ENCODE data around the gene PCDHB7. TPM values are rescaled to one million over a fixed set of nuclear protein-coding genes. Genes with fewer than 3 reads are reported as not detected.
A peak's percentile ranks its signal among the peaks of the same experiment; 100 is the strongest.
"Not testable (repeated sequence)": the region's sequence is repeated elsewhere in the genome, so short reads cannot be mapped to it uniquely, and the experiment has no call there.

The PCDHB7 gene
- total and polyA plus RNA-seq, 4 donors, result 2.3 to 6.7 (median 5.2) TPM

DNA sequence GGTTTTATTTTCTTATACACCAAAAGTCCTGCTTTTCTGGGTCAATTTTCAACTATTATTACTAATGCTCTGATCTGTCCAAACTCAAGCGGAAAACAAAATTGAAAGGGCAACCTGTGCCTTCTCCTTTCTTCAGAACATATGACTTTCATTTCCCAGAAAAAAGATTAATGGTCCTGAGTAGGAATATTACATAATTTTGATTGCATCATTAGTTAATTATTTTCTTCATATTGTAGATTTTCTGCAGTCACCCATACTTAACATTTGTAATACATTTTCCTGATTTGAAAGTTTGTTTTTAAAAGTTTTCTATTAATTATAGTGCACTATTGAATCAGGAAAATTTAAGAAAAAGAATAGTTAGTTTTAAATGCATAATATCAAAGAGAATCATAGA is 3.5 kb downstream of the PCDHB7 start:
- Histone ChIP-seq H3K9me3 (ENCODE audit: control insufficient read depth, low read length) (peaks cover 18% of the 10 kb centered on the region), H3K36me3 (ENCODE audit: control insufficient read depth in 1 of 2, insufficient read depth in 2 of 2, low read length in 1 of 2) (no peaks in the 10 kb centered on the region), H3K4me3 (ENCODE audit: low read length in 2 of 2) (peak overlapping the region in 1 of 2 donors; percentile 6), H3K27ac (ENCODE audit: low read depth in 1 of 2, low read length in 2 of 2) (no peak overlapping the region), H3K4me1 (ENCODE audit: control insufficient read depth in 1 of 2, insufficient read depth in 2 of 2, low read length in 2 of 2) (no peaks in the 10 kb centered on the region), H3K27me3 (ENCODE audit: control insufficient read depth in 1 of 2, insufficient read depth in 2 of 2, low read length in 1 of 2) (no peaks in the 10 kb centered on the region)
- no peak for ATAC-seq (ENCODE audit: low FRiP score)
- DNase-seq, result no peak
- 55 to 63% methylated on average over 1 of the region's 1 CpG for WGBS, 2 donors
- intact Hi-C loops (cut with DNase I), result loop anchor here in 1 of 2 donors (10.0 kb wide), 1 partner anchor 389 kb away; no protein-coding TSS in a partner anchor

DNA sequence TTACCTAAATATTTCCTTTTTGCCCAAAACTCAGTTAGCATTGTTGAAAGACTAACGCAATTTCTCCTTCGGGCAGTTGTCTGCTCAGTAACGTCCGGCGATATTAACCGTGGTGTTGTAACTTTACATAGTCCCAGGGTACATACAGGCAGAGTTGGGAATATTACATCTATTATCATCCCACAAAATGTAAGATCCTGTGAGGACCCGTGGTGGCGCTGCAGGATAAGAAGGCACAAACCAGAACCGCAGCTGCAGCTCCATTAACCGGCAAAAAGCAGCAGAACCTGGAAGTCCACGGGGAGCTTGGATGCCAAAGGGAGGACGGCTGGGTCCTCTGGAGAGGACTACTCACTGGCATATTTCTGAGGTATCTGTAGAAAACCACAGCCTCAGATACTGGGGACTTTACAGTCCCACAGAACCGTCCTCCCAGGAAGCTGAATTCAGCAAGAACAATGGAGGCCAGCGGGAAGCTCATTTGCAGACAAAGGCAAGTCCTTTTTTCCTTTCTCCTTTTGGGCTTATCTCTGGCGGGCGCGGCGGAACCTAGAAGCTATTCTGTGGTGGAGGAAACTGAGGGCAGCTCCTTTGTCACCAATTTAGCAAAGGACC is 5.2 kb downstream of the PCDHB7 start, which contains the start of gene PCDHB8:
Gene PCDHB8, plus strand, starts transcription at position 214 of the 615 bp plus-strand sequence. Its CDS starts 245 bp downstream, at position 459.
- H3K4me1 ChIP-seq (ENCODE audit: control insufficient read depth in 1 of 2, insufficient read depth in 2 of 2, low read length in 2 of 2); ATAC-seq (ENCODE audit: low FRiP score); H3K27ac ChIP-seq (ENCODE audit: low read depth in 1 of 2, low read length in 2 of 2); DNase-seq; H3K4me3 ChIP-seq (ENCODE audit: low read length in 2 of 2); H3K36me3 ChIP-seq (ENCODE audit: control insufficient read depth in 1 of 2, insufficient read depth in 2 of 2, low read length in 1 of 2); H3K27me3 ChIP-seq (ENCODE audit: control insufficient read depth in 1 of 2, insufficient read depth in 2 of 2, low read length in 1 of 2): not testable (repeated sequence)
- H3K9me3 ChIP-seq (ENCODE audit: control insufficient read depth, low read length), result peaks cover 20% of the 10 kb centered on the region
- WGBS, 2 donors, result 22 to 30% methylated on average over 14 to 16 of the region's 18 CpGs
- intact Hi-C loops (cut with DNase I), result loop anchor here in 1 of 2 donors (10.0 kb wide), 1 partner anchor 387 kb away; no protein-coding TSS in a partner anchor

DNA sequence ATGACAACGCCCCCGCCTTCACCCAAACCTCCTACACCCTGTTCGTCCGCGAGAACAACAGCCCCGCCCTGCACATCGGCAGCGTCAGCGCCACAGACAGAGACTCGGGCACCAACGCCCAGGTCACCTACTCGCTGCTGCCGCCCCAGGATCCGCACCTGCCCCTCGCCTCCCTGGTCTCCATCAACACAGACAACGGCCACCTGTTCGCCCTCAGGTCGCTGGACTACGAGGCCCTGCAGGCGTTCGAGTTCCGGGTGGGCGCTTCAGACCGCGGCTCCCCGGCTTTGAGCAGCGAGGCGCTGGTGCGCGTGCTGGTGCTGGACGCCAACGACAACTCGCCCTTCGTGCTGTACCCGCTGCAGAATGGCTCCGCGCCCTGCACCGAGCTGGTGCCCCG is 6.9 kb downstream of the PCDHB7 start:
- intact Hi-C loops (cut with DNase I), result loop anchor here in 1 of 2 donors (10.0 kb wide), 1 partner anchor 385 kb away; no protein-coding TSS in a partner anchor
- not testable (repeated sequence) for ATAC-seq (ENCODE audit: low FRiP score); H3K36me3 ChIP-seq (ENCODE audit: control insufficient read depth in 1 of 2, insufficient read depth in 2 of 2, low read length in 1 of 2); H3K4me1 ChIP-seq (ENCODE audit: control insufficient read depth in 1 of 2, insufficient read depth in 2 of 2, low read length in 2 of 2); H3K4me3 ChIP-seq (ENCODE audit: low read length in 2 of 2); DNase-seq; H3K27me3 ChIP-seq (ENCODE audit: control insufficient read depth in 1 of 2, insufficient read depth in 2 of 2, low read length in 1 of 2); H3K27ac ChIP-seq (ENCODE audit: low read depth in 1 of 2, low read length in 2 of 2)
- peaks cover 22% of the 10 kb centered on the region for H3K9me3 ChIP-seq (ENCODE audit: control insufficient read depth, low read length)
- WGBS, 2 donors, result 27 to 40% methylated on average over 24 to 35 of the region's 39 CpGs

DNA sequence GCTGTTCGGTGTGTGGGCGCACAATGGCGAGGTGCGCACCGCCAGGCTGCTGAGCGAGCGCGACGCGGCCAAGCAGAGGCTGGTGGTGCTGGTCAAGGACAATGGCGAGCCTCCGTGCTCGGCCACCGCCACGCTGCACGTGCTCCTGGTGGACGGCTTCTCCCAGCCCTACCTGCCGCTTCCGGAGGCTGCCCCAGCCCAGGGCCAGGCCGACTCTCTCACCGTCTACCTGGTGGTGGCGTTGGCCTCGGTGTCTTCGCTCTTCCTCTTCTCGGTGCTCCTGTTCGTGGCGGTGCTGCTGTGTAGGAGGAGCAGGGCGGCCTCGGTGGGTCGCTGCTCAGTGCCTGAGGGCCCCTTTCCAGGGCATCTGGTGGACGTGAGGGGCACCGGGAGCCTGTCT is 7.4 kb downstream of the PCDHB7 start:
- 16 to 32% methylated on average over 22 to 32 of the region's 32 CpGs for WGBS, 2 donors
- H3K4me3 ChIP-seq (ENCODE audit: low read length in 2 of 2); H3K27me3 ChIP-seq (ENCODE audit: control insufficient read depth in 1 of 2, insufficient read depth in 2 of 2, low read length in 1 of 2); ATAC-seq (ENCODE audit: low FRiP score); DNase-seq; H3K36me3 ChIP-seq (ENCODE audit: control insufficient read depth in 1 of 2, insufficient read depth in 2 of 2, low read length in 1 of 2); H3K27ac ChIP-seq (ENCODE audit: low read depth in 1 of 2, low read length in 2 of 2); H3K4me1 ChIP-seq (ENCODE audit: control insufficient read depth in 1 of 2, insufficient read depth in 2 of 2, low read length in 2 of 2): not testable (repeated sequence)
- intact Hi-C loops (cut with DNase I), result loop anchor here in 1 of 2 donors (10.0 kb wide), 1 partner anchor 385 kb away; no protein-coding TSS in a partner anchor
- H3K9me3 ChIP-seq (ENCODE audit: control insufficient read depth, low read length), result peaks cover 21% of the 10 kb centered on the region

DNA sequence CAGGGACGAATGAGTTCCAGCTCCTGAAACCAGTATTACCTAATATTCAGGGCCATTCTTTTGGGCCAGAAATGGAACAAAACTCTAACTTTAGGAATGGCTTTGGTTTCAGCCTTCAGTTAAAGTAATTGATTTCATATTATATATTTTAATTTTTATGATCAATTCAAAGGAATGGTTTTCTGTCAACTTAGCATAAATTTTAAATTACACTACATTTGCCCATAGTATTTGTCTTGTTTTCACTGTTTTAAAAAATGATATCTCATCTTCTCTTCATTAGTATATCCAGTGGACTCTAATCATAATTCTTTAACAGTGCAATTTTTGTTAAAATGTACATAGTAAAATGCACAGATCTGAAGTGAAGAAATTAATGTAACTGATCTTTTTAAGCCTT is 7.9 kb downstream of the PCDHB7 start:
- no peaks in the 10 kb centered on the region for H3K27me3 ChIP-seq (ENCODE audit: control insufficient read depth in 1 of 2, insufficient read depth in 2 of 2, low read length in 1 of 2)
- 35 to 52% methylated on average over 1 of the region's 1 CpG for WGBS, 2 donors
- no peaks in the 10 kb centered on the region for H3K4me1 ChIP-seq (ENCODE audit: control insufficient read depth in 1 of 2, insufficient read depth in 2 of 2, low read length in 2 of 2)
- no peak overlapping the region for H3K4me3 ChIP-seq (ENCODE audit: low read length in 2 of 2)
- DNase-seq, result no peak
- no peaks in the 10 kb centered on the region for H3K36me3 ChIP-seq (ENCODE audit: control insufficient read depth in 1 of 2, insufficient read depth in 2 of 2, low read length in 1 of 2)
- no peak for ATAC-seq (ENCODE audit: low FRiP score)
- H3K9me3 ChIP-seq (ENCODE audit: control insufficient read depth, low read length), result peaks cover 21% of the 10 kb centered on the region
- intact Hi-C loops (cut with DNase I), result no loop called here
- H3K27ac ChIP-seq (ENCODE audit: low read depth in 1 of 2, low read length in 2 of 2), result no peak overlapping the region

DNA sequence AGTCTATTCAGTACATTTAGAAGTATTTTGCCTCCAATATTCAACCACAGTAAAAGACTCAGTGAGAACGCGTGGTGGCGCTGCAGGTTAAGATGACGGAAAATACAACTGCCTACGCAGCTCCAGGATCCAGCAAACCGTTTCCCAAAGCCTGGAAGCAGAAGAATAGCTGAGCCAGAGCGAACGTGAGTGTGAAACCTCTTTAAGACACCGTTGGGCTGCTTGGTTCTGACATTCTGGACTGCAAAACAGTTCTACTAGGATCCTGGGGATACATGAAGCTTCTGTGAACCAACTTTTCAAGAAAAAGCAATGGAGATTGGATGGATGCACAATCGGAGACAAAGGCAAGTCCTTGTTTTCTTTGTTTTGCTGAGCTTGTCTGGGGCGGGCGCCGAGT is 9.8 kb downstream of the PCDHB7 start, which contains the start of gene PCDHB16:
Gene PCDHB16, plus strand, starts transcription at position 140 of the 400 bp plus-strand sequence. Its CDS starts 173 bp downstream, at position 313.
- WGBS, 2 donors, result 4 to 10% methylated on average over 13 of the region's 13 CpGs
- DNase-seq, result no peak

DNA sequence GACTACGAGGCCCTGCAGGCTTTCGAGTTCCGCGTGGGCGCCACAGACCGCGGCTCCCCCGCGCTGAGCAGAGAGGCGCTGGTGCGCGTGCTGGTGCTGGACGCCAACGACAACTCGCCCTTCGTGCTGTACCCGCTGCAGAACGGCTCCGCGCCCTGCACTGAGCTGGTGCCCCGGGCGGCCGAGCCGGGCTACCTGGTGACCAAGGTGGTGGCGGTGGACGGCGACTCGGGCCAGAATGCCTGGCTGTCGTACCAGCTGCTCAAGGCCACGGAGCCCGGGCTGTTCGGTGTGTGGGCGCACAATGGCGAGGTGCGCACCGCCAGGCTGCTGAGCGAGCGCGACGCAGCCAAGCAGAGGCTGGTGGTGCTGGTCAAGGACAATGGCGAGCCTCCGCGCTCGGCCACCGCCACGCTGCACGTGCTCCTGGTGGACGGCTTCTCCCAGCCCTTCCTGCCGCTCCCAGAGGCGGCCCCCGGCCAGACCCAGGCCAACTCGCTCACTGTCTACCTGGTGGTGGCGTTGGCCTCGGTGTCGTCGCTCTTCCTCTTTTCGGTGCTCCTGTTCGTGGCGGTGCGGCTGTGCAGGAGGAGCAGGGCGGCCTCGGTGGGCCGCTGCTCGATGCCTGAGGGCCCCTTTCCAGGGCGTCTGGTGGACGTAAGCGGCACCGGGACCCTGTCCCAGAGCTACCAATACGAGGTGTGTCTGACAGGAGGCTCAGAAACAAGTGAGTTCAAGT is 11.8 kb downstream of the PCDHB7 start:
- H3K36me3 ChIP-seq (ENCODE audit: control insufficient read depth in 1 of 2, insufficient read depth in 2 of 2, low read length in 1 of 2); DNase-seq; H3K4me1 ChIP-seq (ENCODE audit: control insufficient read depth in 1 of 2, insufficient read depth in 2 of 2, low read length in 2 of 2); intact Hi-C loops (cut with DNase I); H3K4me3 ChIP-seq (ENCODE audit: low read length in 2 of 2); H3K27ac ChIP-seq (ENCODE audit: low read depth in 1 of 2, low read length in 2 of 2); ATAC-seq (ENCODE audit: low FRiP score); H3K27me3 ChIP-seq (ENCODE audit: control insufficient read depth in 1 of 2, insufficient read depth in 2 of 2, low read length in 1 of 2): not testable (repeated sequence)
- WGBS, 2 donors, result 28 to 31% methylated on average over 21 to 60 of the region's 69 CpGs
- H3K9me3 ChIP-seq (ENCODE audit: control insufficient read depth, low read length), result peaks cover 25% of the 10 kb centered on the region

More for the DNA sequence above, 9.8 kb downstream of the PCDHB7 start, which contains the start of gene PCDHB16:
- Histone ChIP-seq H3K4me3 (ENCODE audit: low read length in 2 of 2) (peak within 1 kb of the TSS in 1 of 2 donors; percentile 6), H3K36me3 (ENCODE audit: control insufficient read depth in 1 of 2, insufficient read depth in 2 of 2, low read length in 1 of 2) (no peaks in the 10 kb centered on the region), H3K4me1 (ENCODE audit: control insufficient read depth in 1 of 2, insufficient read depth in 2 of 2, low read length in 2 of 2) (no peaks in the 10 kb centered on the region), H3K9me3 (ENCODE audit: control insufficient read depth, low read length) (peaks cover 26% of the 10 kb centered on the region), H3K27ac (ENCODE audit: low read depth in 1 of 2, low read length in 2 of 2) (no peak within 1 kb of the TSS), H3K27me3 (ENCODE audit: control insufficient read depth in 1 of 2, insufficient read depth in 2 of 2, low read length in 1 of 2) (no peaks in the 10 kb centered on the region)
- no peak for ATAC-seq (ENCODE audit: low FRiP score)
- intact Hi-C loops (cut with DNase I), result no loop called here

DNA sequence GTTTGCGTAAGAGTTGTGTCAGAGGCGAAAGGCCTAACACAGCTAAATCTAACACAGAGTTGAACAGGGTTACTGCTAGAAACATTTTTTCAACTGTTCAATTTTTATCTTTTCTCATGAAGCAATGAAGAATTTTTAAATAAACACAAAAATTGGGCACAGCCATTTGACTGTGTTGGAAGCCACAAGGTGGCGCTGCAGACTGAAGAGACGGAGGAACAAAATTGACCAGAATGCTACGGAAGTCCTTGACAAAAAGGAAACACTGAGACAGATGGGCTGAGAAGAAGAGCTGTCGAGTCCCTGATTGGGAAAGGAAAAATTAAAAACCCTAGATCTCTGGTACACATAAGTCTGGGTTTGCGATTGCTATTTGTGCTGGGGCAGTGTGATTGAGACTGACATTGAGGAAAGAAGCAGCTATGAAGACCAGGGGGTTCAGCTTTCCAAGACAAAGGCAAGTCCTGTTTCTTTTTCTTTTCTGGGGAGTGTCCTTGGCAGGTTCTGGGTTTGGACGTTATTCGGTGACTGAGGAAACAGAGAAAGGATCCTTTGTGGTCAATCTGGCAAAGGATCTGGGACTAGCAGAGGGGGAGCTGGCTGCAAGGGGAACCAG is 14.6 kb downstream of the PCDHB7 start, which contains the start of gene PCDHB9:
Gene PCDHB9, plus strand, starts transcription at position 265 of the 616 bp plus-strand sequence. Its CDS starts 158 bp downstream, at position 423.
- WGBS, 2 donors, result 15 to 19% methylated on average over 9 of the region's 9 CpGs
- Histone ChIP-seq H3K27me3 (ENCODE audit: control insufficient read depth in 1 of 2, insufficient read depth in 2 of 2, low read length in 1 of 2) (no peaks in the 10 kb centered on the region), H3K36me3 (ENCODE audit: control insufficient read depth in 1 of 2, insufficient read depth in 2 of 2, low read length in 1 of 2) (no peaks in the 10 kb centered on the region), H3K4me3 (ENCODE audit: low read length in 2 of 2) (no peak within 1 kb of the TSS), H3K27ac (ENCODE audit: low read depth in 1 of 2, low read length in 2 of 2) (no peak within 1 kb of the TSS), H3K9me3 (ENCODE audit: control insufficient read depth, low read length) (peaks cover 21% of the 10 kb centered on the region), H3K4me1 (ENCODE audit: control insufficient read depth in 1 of 2, insufficient read depth in 2 of 2, low read length in 2 of 2) (no peaks in the 10 kb centered on the region)
- intact Hi-C loops (cut with DNase I), result no loop called here
- no peak for ATAC-seq (ENCODE audit: low FRiP score)
- DNase-seq, result no peak
